Large intestine (tissue), 3 donors: Measurements from ENCODE around the gene PAPOLG. TPM values are rescaled to one million over a fixed set of nuclear protein-coding genes. Genes with fewer than 3 reads are reported as not detected.

Experiments
- DNase-seq, 2 donors: peaks; one replicate each; pipeline versions ENCODE4 v3.0.0 to v3.0.0-alpha.2; 2013
- H3K27ac ChIP-seq: one replicate; pipeline ENCODE4 v1.5.1; 2013; ENCODE audit warnings: low read length
- H3K27me3 ChIP-seq: 2 replicates; pipeline ENCODE4 v1.6.1; 2013; ENCODE audit warnings: low read length; ENCODE audit not compliant: control insufficient read depth, insufficient read depth
- H3K36me3 ChIP-seq: 2 replicates; pipeline ENCODE4 v1.6.1; 2013; ENCODE audit warnings: low read length; ENCODE audit not compliant: control insufficient read depth, insufficient read depth
- H3K4me1 ChIP-seq: one replicate; pipeline ENCODE4 v1.6.1; 2013; ENCODE audit warnings: low read length; ENCODE audit not compliant: control insufficient read depth, insufficient read depth
- H3K4me3 ChIP-seq: one replicate; pipeline ENCODE4 v1.5.1; 2013; ENCODE audit warnings: low read length
- H3K9me3 ChIP-seq: one replicate; pipeline ENCODE4 v1.6.1; 2013; ENCODE audit warnings: mild to moderate bottlenecking, low read depth, low read length, moderate library complexity; ENCODE audit not compliant: control insufficient read depth
- WGBS: methylation state at CpG from one replicate; pipeline ENCODE4 v1.1.5; 2013; ENCODE audit warnings: low lambda C conversion rate; ENCODE audit not compliant: insufficient coverage; 5-methylcytosine and 5-hydroxymethylcytosine counted together
- polyA plus RNA-seq: library from polyadenylated mRNA; unstranded; fragments of 120-200 nt; gene quantifications from one replicate; pipeline ENCODE4 v1.2.1, GENCODE V29; 2013

The PAPOLG gene
- polyA plus RNA-seq, 1 donor: 12.8 TPM

GRCh38 chr2:60735496-60736250, 20.4 kb upstream of the PAPOLG start:
- H3K36me3 ChIP-seq: no peaks in the 10 kb centered on the region
- no peaks in the 10 kb centered on the region for H3K4me1 ChIP-seq
- peaks cover 18% of the 10 kb centered on the region for H3K27me3 ChIP-seq
- DNase-seq: peak in 1 of 2 donors; percentile 7
- H3K9me3 ChIP-seq: no peaks in the 10 kb centered on the region
- H3K4me3 ChIP-seq: no peak overlapping the region
- no peak overlapping the region for H3K27ac ChIP-seq
- no CpG with 5 or more reads among the region's 46 CpGs for WGBS

GRCh38 chr2:60738679-60739078, 17.4 kb upstream of the PAPOLG start:
- H3K4me1 ChIP-seq: no peaks in the 10 kb centered on the region
- no peaks in the 10 kb centered on the region for H3K36me3 ChIP-seq
- H3K9me3 ChIP-seq: no peaks in the 10 kb centered on the region
- no CpG with 5 or more reads among the region's 3 CpGs for WGBS
- H3K4me3 ChIP-seq: no peak overlapping the region
- no peak for DNase-seq
- peaks cover 18% of the 10 kb centered on the region for H3K27me3 ChIP-seq
- H3K27ac ChIP-seq: no peak overlapping the region

- Histone ChIP-seq H3K36me3 (no peaks in the 10 kb centered on the region), H3K27me3 (peaks cover 16% of the 10 kb centered on the region), H3K4me3 (no peak overlapping the region), H3K9me3 (no peaks in the 10 kb centered on the region), H3K4me1 (no peaks in the 10 kb centered on the region), H3K27ac (no peak overlapping the region)
- 85% methylated on average over 2 of the region's 6 CpGs for WGBS
- no peak for DNase-seq
These were observed 16.9 kb upstream of the PAPOLG start for GRCh38 chr2:60739156-60739555.

- Histone ChIP-seq H3K4me3 (no peak overlapping the region), H3K27ac (no peak overlapping the region), H3K4me1 (no peaks in the 10 kb centered on the region), H3K27me3 (no peaks in the 10 kb centered on the region), H3K9me3 (no peaks in the 10 kb centered on the region), H3K36me3 (no peaks in the 10 kb centered on the region)
- WGBS: no CpG with 5 or more reads among the region's 11 CpGs
- no peak for DNase-seq
These were observed 14.5 kb upstream of the PAPOLG start for GRCh38 chr2:60741576-60741975.

- Histone ChIP-seq H3K4me1 (no peaks in the 10 kb centered on the region), H3K27ac (no peak overlapping the region), H3K36me3 (no peaks in the 10 kb centered on the region), H3K4me3 (no peak overlapping the region), H3K9me3 (no peaks in the 10 kb centered on the region), H3K27me3 (no peaks in the 10 kb centered on the region)
- WGBS: no CpG with 5 or more reads among the region's 4 CpGs
- DNase-seq: no peak
These were observed 13.6 kb upstream of the PAPOLG start for GRCh38 chr2:60742419-60742818.

GRCh38 chr2:60745330-60745729, 10.7 kb upstream of the PAPOLG start:
- Histone ChIP-seq H3K27me3 (no peaks in the 10 kb centered on the region), H3K4me1 (no peaks in the 10 kb centered on the region), H3K27ac (no peak overlapping the region), H3K36me3 (no peaks in the 10 kb centered on the region), H3K9me3 (no peaks in the 10 kb centered on the region), H3K4me3 (no peak overlapping the region)
- no CpG with 5 or more reads among the region's 5 CpGs for WGBS
- DNase-seq: no peak

- H3K9me3 ChIP-seq: no peaks in the 10 kb centered on the region
- no peak overlapping the region for H3K4me3 ChIP-seq
- H3K27ac ChIP-seq: no peak overlapping the region
- H3K36me3 ChIP-seq: no peaks in the 10 kb centered on the region
- no peak for DNase-seq
- no peaks in the 10 kb centered on the region for H3K4me1 ChIP-seq
- no peaks in the 10 kb centered on the region for H3K27me3 ChIP-seq
- no CpG with 5 or more reads among the region's 7 CpGs for WGBS
These were observed 10.3 kb upstream of the PAPOLG start for GRCh38 chr2:60745761-60746160.

- Histone ChIP-seq H3K36me3 (no peaks in the 10 kb centered on the region), H3K4me1 (no peaks in the 10 kb centered on the region), H3K27me3 (no peaks in the 10 kb centered on the region), H3K9me3 (no peaks in the 10 kb centered on the region), H3K4me3 (no peak overlapping the region), H3K27ac (no peak overlapping the region)
- DNase-seq: no peak
- no CpG with 5 or more reads among the region's 8 CpGs for WGBS
These were observed 9.8 kb upstream of the PAPOLG start for GRCh38 chr2:60746318-60746717.

GRCh38 chr2:60759654-60760053, 3.6 kb downstream of the PAPOLG start:
- Histone ChIP-seq H3K27ac (no peak overlapping the region), H3K9me3 (no peaks in the 10 kb centered on the region), H3K36me3 (peaks cover 28% of the 10 kb centered on the region), H3K4me3 (no peak overlapping the region), H3K4me1 (peaks cover 4% of the 10 kb centered on the region), H3K27me3 (no peaks in the 10 kb centered on the region)
- no peak for DNase-seq
- no CpG with 5 or more reads among the region's 1 CpG for WGBS

GRCh38 chr2:60764736-60765534, 8.9 kb downstream of the PAPOLG start:
- no peaks in the 10 kb centered on the region for H3K4me1 ChIP-seq
- H3K9me3 ChIP-seq: no peaks in the 10 kb centered on the region
- no peak overlapping the region for H3K4me3 ChIP-seq
- no peak for DNase-seq
- H3K27me3 ChIP-seq: no peaks in the 10 kb centered on the region
- H3K36me3 ChIP-seq: peaks cover 61% of the 10 kb centered on the region
- no peak overlapping the region for H3K27ac ChIP-seq
- no CpG with 5 or more reads among the region's 3 CpGs for WGBS
